ENCODE measurements around the gene PDE4A. TPM values are rescaled to one million over a fixed set of nuclear protein-coding genes. Genes with fewer than 3 reads are reported as not detected.

The PDE4A gene
- total and polyA plus RNA-seq, 2 experiments from 2014 or later: 2.4 to 15.9 TPM

GRCh38 chr19:10464456-10464855 is 44.1 kb downstream of the PDE4A start:
- Histone ChIP-seq H3K79me2 (ENCODE audit: insufficient read depth) (no peaks in the 10 kb centered on the region), H3K4me3 (no peak overlapping the region), H4K20me1 (ENCODE audit: insufficient read depth) (no peaks in the 10 kb centered on the region), H3K9me2 (ENCODE audit: insufficient read depth) (no peaks in the 10 kb centered on the region), H3K4me1 (ENCODE audit: insufficient read depth) (no peaks in the 10 kb centered on the region), H3K9me3 (ENCODE audit: low read depth) (no peaks in the 10 kb centered on the region), H3K36me3 (ENCODE audit: low read depth) (peaks cover 4% of the 10 kb centered on the region; the same call in 1 of the 2 replicates), H3K4me2 (ENCODE audit: unreplicated experiment) (no peak overlapping the region), H3K27me3 (replicated peaks; ENCODE audit: insufficient read depth) (no peaks in the 10 kb centered on the region), H3K27ac (no peak overlapping the region), H3F3A (ENCODE audit: insufficient read depth) (no peaks in the 10 kb centered on the region), H3K9ac (no peak overlapping the region), H2AFZ (no peak overlapping the region)
- WGBS, 2 experiments (ENCODE audit: low coverage in 1 of 2, low lambda C conversion rate in 2 of 2, missing lambda C conversion rate in 2 of 2): 69 to 72% methylated on average over 4 to 5 of the region's 5 CpGs
- TF ChIP-seq EZH2phosphoT487 (IDR thresholded peaks at IDR 0.05; ENCODE audit: insufficient read depth, low read depth): no peak
- TF ChIP-seq EZH2 (IDR thresholded peaks at IDR 0.05; ENCODE audit: insufficient read depth, poor library complexity, severe bottlenecking): no peak
- DNase-seq: no peak
- in situ Hi-C loops (cut with MboI): no loop called here

GRCh38 chr19:10467104-10467706 is 46.9 kb downstream of the PDE4A start:
- TF ChIP-seq EZH2 (IDR thresholded peaks at IDR 0.05; ENCODE audit: insufficient read depth, poor library complexity, severe bottlenecking) (no peak), EZH2phosphoT487 (IDR thresholded peaks at IDR 0.05; ENCODE audit: insufficient read depth, low read depth) (no peak)
- Histone ChIP-seq H3K4me1 (ENCODE audit: insufficient read depth) (no peaks in the 10 kb centered on the region), H3K9me2 (ENCODE audit: insufficient read depth) (no peaks in the 10 kb centered on the region), H3F3A (ENCODE audit: insufficient read depth) (no peaks in the 10 kb centered on the region), H3K4me2 (ENCODE audit: unreplicated experiment) (no peak overlapping the region), H3K36me3 (ENCODE audit: low read depth) (peaks cover 4% of the 10 kb centered on the region; the same call in 1 of the 2 replicates), H2AFZ (no peak overlapping the region), H4K20me1 (ENCODE audit: insufficient read depth) (no peaks in the 10 kb centered on the region), H3K79me2 (ENCODE audit: insufficient read depth) (no peaks in the 10 kb centered on the region), H3K4me3 (no peak overlapping the region), H3K27me3 (replicated peaks; ENCODE audit: insufficient read depth) (no peaks in the 10 kb centered on the region), H3K9ac (no peak overlapping the region), H3K9me3 (ENCODE audit: low read depth) (no peaks in the 10 kb centered on the region), H3K27ac (no peak overlapping the region)
- 88 to 90% methylated on average over 20 of the region's 20 CpGs for WGBS, 2 experiments (ENCODE audit: low coverage in 1 of 2, low lambda C conversion rate in 2 of 2, missing lambda C conversion rate in 2 of 2)
- no peak for DNase-seq
- in situ Hi-C loops (cut with MboI): no loop called here

- Histone ChIP-seq H3K27me3 (replicated peaks; ENCODE audit: insufficient read depth) (no peaks in the 10 kb centered on the region), H3K4me3 (no peak overlapping the region), H2AFZ (no peak overlapping the region), H3K79me2 (ENCODE audit: insufficient read depth) (no peaks in the 10 kb centered on the region), H3K9me3 (ENCODE audit: low read depth) (no peaks in the 10 kb centered on the region), H3K36me3 (ENCODE audit: low read depth) (peaks cover 4% of the 10 kb centered on the region; the same call in 1 of the 2 replicates), H4K20me1 (ENCODE audit: insufficient read depth) (no peaks in the 10 kb centered on the region), H3K27ac (no peak overlapping the region), H3K9ac (no peak overlapping the region), H3F3A (ENCODE audit: insufficient read depth) (no peaks in the 10 kb centered on the region), H3K9me2 (ENCODE audit: insufficient read depth) (no peaks in the 10 kb centered on the region), H3K4me2 (ENCODE audit: unreplicated experiment) (no peak overlapping the region), H3K4me1 (ENCODE audit: insufficient read depth) (no peaks in the 10 kb centered on the region)
- WGBS, 2 experiments (ENCODE audit: low coverage in 1 of 2, low lambda C conversion rate in 2 of 2, missing lambda C conversion rate in 2 of 2): 86% methylated on average over 9 to 12 of the region's 12 CpGs
- no peak for DNase-seq
- in situ Hi-C loops (cut with MboI): no loop called here
- TF ChIP-seq EZH2phosphoT487 (IDR thresholded peaks at IDR 0.05; ENCODE audit: insufficient read depth, low read depth) (no peak), EZH2 (IDR thresholded peaks at IDR 0.05; ENCODE audit: insufficient read depth, poor library complexity, severe bottlenecking) (no peak)
Measured at GRCh38 chr19:10468133-10468532, 47.8 kb downstream of the PDE4A start.

- no peaks in the 10 kb centered on the region for H4K20me1 ChIP-seq (ENCODE audit: insufficient read depth)
- no peaks in the 10 kb centered on the region for H3K36me3 ChIP-seq (ENCODE audit: low read depth)
- no peaks in the 10 kb centered on the region for H3K9me3 ChIP-seq (ENCODE audit: low read depth)
- no peaks in the 10 kb centered on the region for H3K27me3 ChIP-seq (replicated peaks; ENCODE audit: insufficient read depth)
- WGBS, 2 experiments (ENCODE audit: low coverage in 1 of 2, low lambda C conversion rate in 2 of 2, missing lambda C conversion rate in 2 of 2): 17 to 21% methylated on average over 6 of the region's 6 CpGs
- in situ Hi-C loops (cut with MboI): no loop called here
- H3K4me2 ChIP-seq (ENCODE audit: unreplicated experiment): no peak overlapping the region
- H2AFZ ChIP-seq: no peak overlapping the region
- no peaks in the 10 kb centered on the region for H3K4me1 ChIP-seq (ENCODE audit: insufficient read depth)
- TF ChIP-seq EZH2phosphoT487 (IDR thresholded peaks at IDR 0.05; ENCODE audit: insufficient read depth, low read depth): no peak
- TF ChIP-seq EZH2 (IDR thresholded peaks at IDR 0.05; ENCODE audit: insufficient read depth, poor library complexity, severe bottlenecking): no peak
- no peaks in the 10 kb centered on the region for H3F3A ChIP-seq (ENCODE audit: insufficient read depth)
- H3K9me2 ChIP-seq (ENCODE audit: insufficient read depth): no peaks in the 10 kb centered on the region
- DNase-seq: peak; percentile 57
- H3K79me2 ChIP-seq (ENCODE audit: insufficient read depth): no peaks in the 10 kb centered on the region
- no peak overlapping the region for H3K9ac ChIP-seq
- no peak overlapping the region for H3K4me3 ChIP-seq
- H3K27ac ChIP-seq: no peak overlapping the region
Measured at GRCh38 chr19:10471909-10472308, 51.6 kb downstream of the PDE4A start.
